Measurements from ENCODE around the gene RAB5B. TPM values are rescaled to one million over a fixed set of nuclear protein-coding genes. Genes with fewer than 3 reads are reported as not detected.
A peak's percentile ranks its signal among the peaks of the same experiment; 100 is the strongest.

RAB5B gene
- total RNA-seq, 1 donor from 2014 or later = 83.8 TPM

- ATAC-seq (ENCODE audit: low read depth) (no peak), DNase-seq (no peak)
- H3K27ac Mint-ChIP-seq = peak overlapping the region; percentile 9
- H3K4me1 Mint-ChIP-seq = peaks cover 47% of the 10 kb centered on the region
- H3K36me3 Mint-ChIP-seq (ENCODE audit: low read depth) = peaks cover 62% of the 10 kb centered on the region
- TF ChIP-seq, protein P1, sequence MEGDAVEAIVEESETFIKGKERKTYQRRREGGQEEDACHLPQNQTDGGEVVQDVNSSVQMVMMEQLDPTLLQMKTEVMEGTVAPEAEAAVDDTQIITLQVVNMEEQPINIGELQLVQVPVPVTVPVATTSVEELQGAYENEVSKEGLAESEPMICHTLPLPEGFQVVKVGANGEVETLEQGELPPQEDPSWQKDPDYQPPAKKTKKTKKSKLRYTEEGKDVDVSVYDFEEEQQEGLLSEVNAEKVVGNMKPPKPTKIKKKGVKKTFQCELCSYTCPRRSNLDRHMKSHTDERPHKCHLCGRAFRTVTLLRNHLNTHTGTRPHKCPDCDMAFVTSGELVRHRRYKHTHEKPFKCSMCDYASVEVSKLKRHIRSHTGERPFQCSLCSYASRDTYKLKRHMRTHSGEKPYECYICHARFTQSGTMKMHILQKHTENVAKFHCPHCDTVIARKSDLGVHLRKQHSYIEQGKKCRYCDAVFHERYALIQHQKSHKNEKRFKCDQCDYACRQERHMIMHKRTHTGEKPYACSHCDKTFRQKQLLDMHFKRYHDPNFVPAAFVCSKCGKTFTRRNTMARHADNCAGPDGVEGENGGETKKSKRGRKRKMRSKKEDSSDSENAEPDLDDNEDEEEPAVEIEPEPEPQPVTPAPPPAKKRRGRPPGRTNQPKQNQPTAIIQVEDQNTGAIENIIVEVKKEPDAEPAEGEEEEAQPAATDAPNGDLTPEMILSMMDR (IDR thresholded peaks at IDR 0.05) = no peak
- H3K27me3 Mint-ChIP-seq = no peaks in the 10 kb centered on the region
- H3K9me3 Mint-ChIP-seq = no peaks in the 10 kb centered on the region
- POLR2A ChIA-PET = interaction anchor here (1.0 to 1.7 kb wide), 2 partner anchors 8 to 196 kb away, joined by 4 to 7 read pairs; partner anchors contain the start of gene PYM1
- no peak overlapping the region for H3K4me3 Mint-ChIP-seq
- intact Hi-C loops (cut with micrococcal nuclease) = no loop called here
- CTCF ChIA-PET = interaction anchor here (0.6 to 5.7 kb wide), 4 partner anchors 8 to 225 kb away, joined by 4 to 33 read pairs (median 4); no protein-coding TSS in a partner anchor
Measured at GRCh38 chr12:55934773-55935172, 39.1 kb upstream of the RAB5B start.

DNA sequence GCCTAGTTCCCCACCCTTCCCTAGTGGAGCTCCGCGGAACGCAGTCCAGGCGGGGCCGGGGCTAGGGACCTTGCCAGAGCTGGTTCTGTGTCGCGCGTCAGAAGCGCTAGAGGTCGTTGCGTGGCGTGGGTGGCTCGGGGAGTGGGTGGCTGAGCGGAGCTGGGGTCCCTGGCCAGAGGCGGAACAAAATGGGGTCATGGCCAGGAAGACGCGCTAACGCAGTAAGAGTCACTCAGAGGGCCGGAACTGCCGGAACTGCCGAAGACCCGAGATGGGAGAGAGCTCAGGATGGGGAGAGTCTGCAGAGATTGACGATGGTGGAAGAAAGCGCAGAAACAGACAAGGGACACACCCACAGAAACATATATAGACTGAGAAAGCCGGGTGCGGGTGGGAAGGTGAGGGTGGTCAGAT is 38.1 kb upstream of the RAB5B start:
- Mint-ChIP-seq H3K27me3 (no peaks in the 10 kb centered on the region), H3K4me3 (no peak overlapping the region), H3K9me3 (no peaks in the 10 kb centered on the region), H3K27ac (no peak overlapping the region), H3K4me1 (peaks cover 46% of the 10 kb centered on the region), H3K36me3 (ENCODE audit: low read depth) (peaks cover 71% of the 10 kb centered on the region)
- ATAC-seq (ENCODE audit: low read depth) (no peak), DNase-seq (no peak)
- CTCF ChIA-PET = no interaction called here
- TF ChIP-seq, protein P1 (IDR thresholded peaks at IDR 0.05) = no peak
- POLR2A ChIA-PET = interaction anchor here (1.7 kb wide), 1 partner anchor 9 kb away, joined by 7 read pairs; the partner anchor contains the start of gene PYM1
- intact Hi-C loops (cut with micrococcal nuclease) = no loop called here

GRCh38 chr12:55937981-55938380 is 35.9 kb upstream of the RAB5B start:
- Mint-ChIP-seq H3K36me3 (ENCODE audit: low read depth) (peaks cover 77% of the 10 kb centered on the region), H3K4me1 (peaks cover 30% of the 10 kb centered on the region), H3K9me3 (no peaks in the 10 kb centered on the region), H3K27ac (peak overlapping the region; percentile 16), H3K27me3 (no peaks in the 10 kb centered on the region), H3K4me3 (no peak overlapping the region)
- intact Hi-C loops (cut with micrococcal nuclease) = no loop called here
- DNase-seq (no peak), ATAC-seq (ENCODE audit: low read depth) (no peak)
- ChIA-PET POLR2A (interaction anchor here (3.7 kb wide), 1 partner anchor 11 kb away, joined by 50 read pairs; the partner anchor contains the start of gene PYM1), CTCF (interaction anchor here (2.6 to 3.4 kb wide), 2 partner anchors 12 to 199 kb away, joined by 13 to 58 read pairs; no protein-coding TSS in a partner anchor)
- TF ChIP-seq, protein P1 (IDR thresholded peaks at IDR 0.05) = no peak

DNA sequence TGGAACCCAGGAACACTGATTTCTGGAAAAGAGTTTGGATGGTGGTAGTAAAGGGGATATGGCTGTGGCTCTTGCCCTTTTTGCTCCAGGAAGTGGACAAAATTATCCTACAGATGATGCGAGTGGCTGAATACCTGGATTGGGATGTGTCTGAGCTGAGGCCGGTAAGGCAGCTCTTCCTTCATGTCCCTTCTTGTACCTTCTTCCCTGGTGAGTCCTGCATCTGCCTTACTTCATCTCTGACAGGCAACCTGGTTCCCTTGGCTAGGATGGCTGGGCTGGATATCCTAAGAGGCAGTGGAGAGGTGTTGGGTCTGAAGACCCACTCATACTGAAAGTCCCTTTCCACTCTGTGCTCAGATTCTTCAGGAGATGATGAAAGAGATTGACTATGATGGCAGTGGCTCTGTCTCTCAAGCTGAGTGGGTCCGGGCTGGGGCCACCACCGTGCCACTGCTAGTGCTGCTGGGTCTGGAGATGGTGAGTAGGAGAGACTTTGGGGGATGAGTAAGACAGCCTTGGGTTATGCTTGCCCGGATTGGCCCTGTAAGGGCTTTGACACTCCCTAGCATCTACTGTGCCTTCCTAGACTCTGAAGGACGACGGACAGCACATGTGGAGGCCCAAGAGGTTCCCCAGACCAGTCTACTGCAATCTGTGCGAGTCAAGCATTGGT is 34.9 kb upstream of the RAB5B start:
- Mint-ChIP-seq H3K4me1 (peaks cover 22% of the 10 kb centered on the region), H3K36me3 (ENCODE audit: low read depth) (peaks cover 85% of the 10 kb centered on the region), H3K27me3 (no peaks in the 10 kb centered on the region), H3K27ac (no peak overlapping the region), H3K9me3 (no peaks in the 10 kb centered on the region), H3K4me3 (no peak overlapping the region)
- ChIA-PET POLR2A (interaction anchor here (0.7 to 3.7 kb wide), 4 partner anchors 12 to 201 kb away, joined by 3 to 50 read pairs (median 6); partner anchors contain the start of genes PYM1 and RAB5B), CTCF (interaction anchor here (0.7 to 3.4 kb wide), 13 partner anchors 9 to 223 kb away, joined by 3 to 58 read pairs (median 7); partner anchors contain the start of genes BLOC1S1, DGKA, DNAJC14 and ORMDL2)
- intact Hi-C loops (cut with micrococcal nuclease) = no loop called here
- DNase-seq (no peak), ATAC-seq (ENCODE audit: low read depth) (no peak)
- TF ChIP-seq, protein P1 (IDR thresholded peaks at IDR 0.05) = no peak

Measured in activated B cell treated with CpG ODN at 0.5 μM for 24 hours (primary cell).